PC-9 (cell line): ENCODE results near the gene ADAMTS2. TPM values are rescaled to one million over a fixed set of nuclear protein-coding genes. Genes with fewer than 3 reads are reported as not detected.

Experiments used
- BruUV-seq: library from RNA; stranded (reverse); fragments of 400-500 nt; replicated peaks from 2 replicates; lab custom pipeline; 2021; lab: Mats Ljungman, UMichigan
- CTCF ChIA-PET: fragments of 300-600 bp; sonication (Branson Sonifier 250); formaldehyde crosslinking; loops from one replicate; lab custom pipeline; 2022; ENCODE audit warnings: antibody characterized with exemption; lab: Charles Lee
- POLR2A ChIA-PET: fragments of 300-600 bp; sonication (Branson Sonifier 250); formaldehyde crosslinking; loops from one replicate; lab custom pipeline; 2022; ENCODE audit warnings: antibody characterized with exemption; ENCODE audit not compliant: unreplicated experiment; lab: Charles Lee
- DNase-seq, 2 experiments: peaks; one replicate each; pipeline versions ENCODE4 v3.0.0 to v3.0.0-alpha.2; 2015 to 2022; ENCODE audit warnings: mixed read lengths in 1 of 2
- H2AFZ ChIP-seq: fragments of 200-600 bp; sonication (generic); 2 replicates; pipeline ENCODE4 v1.8.1; 2017; ENCODE audit warnings: antibody characterized with exemption
- H3F3A ChIP-seq: fragments of 200-600 bp; sonication (generic); 2 replicates; pipeline ENCODE4 v1.8.1; 2017; ENCODE audit warnings: antibody characterized with exemption, mild to moderate bottlenecking, low read depth; ENCODE audit not compliant: insufficient read depth
- H3K27ac ChIP-seq: fragments of 200-600 bp; sonication (generic); 2 replicates; pipeline ENCODE4 v1.6.1; 2016; ENCODE audit warnings: mixed run types
- H3K27me3 ChIP-seq: fragments of 200-600 bp; sonication (generic); 2 replicates; pipeline ENCODE4 v1.6.1; 2016; ENCODE audit warnings: low read depth, mixed run types; ENCODE audit not compliant: insufficient read depth
- H3K36me3 ChIP-seq: fragments of 200-600 bp; sonication (generic); 2 replicates; pipeline ENCODE4 v1.6.1; 2016; ENCODE audit warnings: low read depth, mixed run types
- H3K4me1 ChIP-seq: fragments of 200-600 bp; sonication (generic); replicated peaks from 2 replicates; pipeline ENCODE4 v1.6.1; 2016; ENCODE audit warnings: mixed run types; ENCODE audit not compliant: insufficient read depth
- H3K4me2 ChIP-seq: fragments of 200-600 bp; sonication (generic); 2 replicates; pipeline ENCODE4 v1.6.1; 2017; ENCODE audit warnings: mixed run types
- H3K4me3 ChIP-seq: fragments of 200-600 bp; sonication (generic); 2 replicates; pipeline ENCODE4 v1.6.1; 2016; ENCODE audit warnings: mixed run types
- H3K79me2 ChIP-seq: fragments of 200-600 bp; sonication (generic); 2 replicates; pipeline ENCODE4 v1.6.1; 2017; ENCODE audit warnings: low read depth, mixed run types
- H3K9me2 ChIP-seq: fragments of 200-600 bp; sonication (generic); 2 replicates; pipeline ENCODE4 v1.8.1; 2017; ENCODE audit warnings: mild to moderate bottlenecking; ENCODE audit not compliant: insufficient read depth
- H3K9me3 ChIP-seq: fragments of 200-600 bp; sonication (generic); 2 replicates; pipeline ENCODE4 v1.8.1; 2016; ENCODE audit warnings: low read depth; ENCODE audit not compliant: insufficient read depth
- H4K20me1 ChIP-seq: fragments of 200-600 bp; sonication (generic); 2 replicates; pipeline ENCODE4 v1.8.1; 2017; ENCODE audit not compliant: insufficient read depth
- EZH2 ChIP-seq: fragments of 200-600 bp; sonication (generic); IDR thresholded peaks from 2 replicates; pipeline ENCODE4 v1.8.0; 2017; ENCODE audit warnings: antibody characterized with exemption, low read depth
- intact Hi-C: fragments of 100-400 bp; cut with micrococcal nuclease; formaldehyde crosslinking; loops from one replicate; pipeline ENCODE4 v1.10.0; 2022; ENCODE audit not compliant: unreplicated experiment
- total RNA-seq: library from RNA; stranded (reverse); gene quantifications from 2 replicates; pipeline ENCODE4 v1.2.3, GENCODE V29; 2021
- TF ChIP-seq, protein P1 (sequence below): fragments of 200-600 bp; sonication (generic); conservative IDR thresholded peaks from 2 replicates; pipeline ENCODE4 v1.6.1; 2017; ENCODE audit warnings: mixed run types, antibody characterized with exemption, mild to moderate bottlenecking, moderate library complexity

ADAMTS2 gene
- total RNA-seq, 1 experiment from 2014 or later = not detected

DNA sequence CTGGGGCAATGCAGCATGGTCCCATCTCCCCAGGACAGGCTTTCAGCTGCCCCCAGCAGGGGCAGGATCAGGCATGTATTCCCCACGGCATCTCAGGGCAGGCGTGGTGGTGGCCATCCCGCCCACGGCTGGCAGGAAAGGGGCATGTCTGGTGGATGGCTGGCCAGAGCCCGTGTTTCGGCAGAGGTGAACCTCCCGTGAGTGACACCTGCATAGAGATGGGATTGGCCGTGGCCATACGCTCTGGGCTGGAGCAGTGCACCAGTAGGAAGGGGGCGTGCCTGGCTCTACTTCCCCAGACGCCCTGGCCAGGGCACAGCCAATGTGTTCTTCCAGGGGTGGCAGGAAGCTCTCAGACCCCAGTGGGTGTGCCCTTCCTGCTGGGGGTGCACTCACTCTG, 146.0 kb downstream of the ADAMTS2 start:
- TF ChIP-seq EZH2 = no peak
- TF ChIP-seq, protein P1, sequence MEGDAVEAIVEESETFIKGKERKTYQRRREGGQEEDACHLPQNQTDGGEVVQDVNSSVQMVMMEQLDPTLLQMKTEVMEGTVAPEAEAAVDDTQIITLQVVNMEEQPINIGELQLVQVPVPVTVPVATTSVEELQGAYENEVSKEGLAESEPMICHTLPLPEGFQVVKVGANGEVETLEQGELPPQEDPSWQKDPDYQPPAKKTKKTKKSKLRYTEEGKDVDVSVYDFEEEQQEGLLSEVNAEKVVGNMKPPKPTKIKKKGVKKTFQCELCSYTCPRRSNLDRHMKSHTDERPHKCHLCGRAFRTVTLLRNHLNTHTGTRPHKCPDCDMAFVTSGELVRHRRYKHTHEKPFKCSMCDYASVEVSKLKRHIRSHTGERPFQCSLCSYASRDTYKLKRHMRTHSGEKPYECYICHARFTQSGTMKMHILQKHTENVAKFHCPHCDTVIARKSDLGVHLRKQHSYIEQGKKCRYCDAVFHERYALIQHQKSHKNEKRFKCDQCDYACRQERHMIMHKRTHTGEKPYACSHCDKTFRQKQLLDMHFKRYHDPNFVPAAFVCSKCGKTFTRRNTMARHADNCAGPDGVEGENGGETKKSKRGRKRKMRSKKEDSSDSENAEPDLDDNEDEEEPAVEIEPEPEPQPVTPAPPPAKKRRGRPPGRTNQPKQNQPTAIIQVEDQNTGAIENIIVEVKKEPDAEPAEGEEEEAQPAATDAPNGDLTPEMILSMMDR = no peak

DNA sequence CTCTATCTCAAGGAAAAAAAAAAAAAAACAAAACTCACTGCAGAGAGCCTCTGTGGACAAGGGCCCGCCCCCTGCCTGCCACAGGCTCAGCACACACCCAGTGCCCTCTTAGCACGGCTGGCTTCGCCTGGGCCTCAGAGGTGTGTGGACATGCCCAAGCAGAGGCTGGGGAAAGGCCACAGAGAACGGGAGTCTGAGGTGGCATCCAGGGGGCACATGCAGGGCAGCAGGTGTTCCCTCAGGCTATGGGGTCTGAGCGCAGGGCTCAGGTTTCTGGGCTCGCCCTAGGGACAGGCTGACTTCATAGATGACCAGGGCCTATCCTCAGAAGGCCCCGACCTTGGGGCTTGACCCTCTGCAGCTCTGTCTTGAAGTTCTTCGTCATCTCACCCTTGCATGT, 146.4 kb downstream of the ADAMTS2 start:
- no peaks in the 10 kb centered on the region for H3K4me1 ChIP-seq
- ChIA-PET CTCF (no interaction called here), POLR2A (no interaction called here)
- no peaks in the 10 kb centered on the region for H3K9me2 ChIP-seq
- no peak overlapping the region for H2AFZ ChIP-seq
- TF ChIP-seq, protein P1 = no peak
- no peak for TF ChIP-seq EZH2
- no peaks in the 10 kb centered on the region for H4K20me1 ChIP-seq
- H3K79me2 ChIP-seq = no peaks in the 10 kb centered on the region
- intact Hi-C loops = no loop called here
- no peaks in the 10 kb centered on the region for H3K36me3 ChIP-seq
- BruUV-seq = no TSS peak
- peaks cover 97% of the 10 kb centered on the region for H3K27me3 ChIP-seq
- H3K4me3 ChIP-seq = no peak overlapping the region
- no peaks in the 10 kb centered on the region for H3K9me3 ChIP-seq
- H3F3A ChIP-seq = no peaks in the 10 kb centered on the region
- H3K27ac ChIP-seq = no peak overlapping the region
- DNase-seq = no peak
- no peak overlapping the region for H3K4me2 ChIP-seq

More for the DNA sequence above, 146.0 kb downstream of the ADAMTS2 start:
- no TSS peak for BruUV-seq
- POLR2A ChIA-PET = no interaction called here
- no peak overlapping the region for H3K4me2 ChIP-seq
- no peaks in the 10 kb centered on the region for H3F3A ChIP-seq
- CTCF ChIA-PET = no interaction called here
- no peaks in the 10 kb centered on the region for H3K36me3 ChIP-seq
- no peak for DNase-seq
- no peaks in the 10 kb centered on the region for H3K4me1 ChIP-seq
- no peaks in the 10 kb centered on the region for H3K79me2 ChIP-seq
- no peak overlapping the region for H2AFZ ChIP-seq
- H3K27me3 ChIP-seq = peaks cover 95% of the 10 kb centered on the region
- H3K4me3 ChIP-seq = no peak overlapping the region
- intact Hi-C loops = no loop called here
- no peaks in the 10 kb centered on the region for H4K20me1 ChIP-seq
- no peaks in the 10 kb centered on the region for H3K9me3 ChIP-seq
- no peak overlapping the region for H3K27ac ChIP-seq
- H3K9me2 ChIP-seq = no peaks in the 10 kb centered on the region

DNA sequence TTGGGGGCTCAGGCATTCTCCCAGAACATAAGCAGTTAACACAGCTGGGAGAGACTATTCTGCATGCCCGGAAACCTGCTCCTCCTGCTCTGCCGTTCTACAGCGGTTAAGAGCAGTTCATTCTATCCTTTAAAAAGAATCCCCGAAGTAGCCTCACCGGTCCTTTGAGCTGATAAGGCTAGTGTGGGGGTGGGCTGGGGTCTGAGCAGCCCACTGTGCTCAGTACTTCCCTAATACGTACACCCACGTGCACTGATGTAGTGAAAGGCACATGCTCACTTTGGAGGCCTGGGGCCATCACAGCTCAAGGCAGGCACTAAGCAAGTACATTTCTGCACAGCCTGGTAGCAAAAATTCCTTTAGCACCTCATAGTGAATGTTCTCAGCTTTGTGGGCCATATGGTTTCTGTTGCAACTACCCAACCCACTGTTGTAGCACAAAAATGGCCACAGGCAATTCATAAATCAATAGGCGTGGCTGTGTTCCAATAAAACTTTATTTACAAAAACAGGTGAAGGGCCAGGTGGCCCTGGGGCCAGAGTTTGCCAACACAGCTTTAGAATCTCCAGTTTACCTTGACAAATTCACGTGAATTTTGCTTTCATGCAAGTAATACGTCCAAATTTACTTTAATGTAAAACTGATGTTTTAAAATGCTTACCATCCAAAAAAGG, 148.7 kb downstream of the ADAMTS2 start:
- H3K27ac ChIP-seq = no peak overlapping the region
- ChIA-PET POLR2A (no interaction called here), CTCF (no interaction called here)
- H3K4me3 ChIP-seq = no peak overlapping the region
- intact Hi-C loops = no loop called here
- no peak overlapping the region for H2AFZ ChIP-seq
- H3K9me2 ChIP-seq = no peaks in the 10 kb centered on the region
- no peaks in the 10 kb centered on the region for H3F3A ChIP-seq
- no peaks in the 10 kb centered on the region for H4K20me1 ChIP-seq
- no peaks in the 10 kb centered on the region for H3K36me3 ChIP-seq
- no peaks in the 10 kb centered on the region for H3K9me3 ChIP-seq
- no peak for DNase-seq
- no peaks in the 10 kb centered on the region for H3K4me1 ChIP-seq
- H3K27me3 ChIP-seq = peaks cover 97% of the 10 kb centered on the region
- no peak for TF ChIP-seq EZH2
- TF ChIP-seq, protein P1 = no peak
- H3K4me2 ChIP-seq = no peak overlapping the region
- BruUV-seq = no TSS peak
- no peaks in the 10 kb centered on the region for H3K79me2 ChIP-seq
